HG03045 (cell line): ENCODE results near the gene KLK5.
"Not testable (repeated sequence)": the region's sequence is repeated elsewhere in the genome, so short reads cannot be mapped to it uniquely, and the experiment has no call there.

ENCODE experiments used
- ATAC-seq: cut with Tn5 transposase; IDR thresholded peaks from one replicate; pipeline ENCODE4 v1.9.1; 2021; ENCODE audit warnings: mild to moderate bottlenecking, moderate library complexity; ENCODE audit not compliant: unreplicated experiment

Gene KLK5, protein sequence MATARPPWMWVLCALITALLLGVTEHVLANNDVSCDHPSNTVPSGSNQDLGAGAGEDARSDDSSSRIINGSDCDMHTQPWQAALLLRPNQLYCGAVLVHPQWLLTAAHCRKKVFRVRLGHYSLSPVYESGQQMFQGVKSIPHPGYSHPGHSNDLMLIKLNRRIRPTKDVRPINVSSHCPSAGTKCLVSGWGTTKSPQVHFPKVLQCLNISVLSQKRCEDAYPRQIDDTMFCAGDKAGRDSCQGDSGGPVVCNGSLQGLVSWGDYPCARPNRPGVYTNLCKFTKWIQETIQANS

DNA sequence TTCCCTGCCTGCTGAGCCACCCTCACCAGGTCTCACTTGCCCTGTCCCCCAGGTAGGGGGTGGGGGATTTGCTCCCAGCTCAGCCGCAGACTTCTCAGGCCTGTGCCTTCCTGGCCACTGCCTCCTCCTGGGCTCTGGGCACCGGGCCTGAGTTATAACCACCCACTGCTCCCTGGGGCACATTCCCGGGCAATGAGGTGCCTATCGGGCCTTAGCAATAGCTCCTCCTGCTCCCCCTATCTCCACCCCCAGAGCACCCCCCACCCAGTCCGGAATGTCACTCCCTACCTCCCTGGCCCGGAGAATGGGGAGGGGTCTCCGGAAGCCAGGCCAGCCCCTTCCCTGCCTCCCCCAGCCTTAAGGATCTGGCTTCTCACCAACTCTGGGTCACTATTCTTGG, at the start of gene KLK5:
TSS of gene KLK5 (minus strand) at position 129 of the 400 bp plus-strand sequence. CDS start 381 bp downstream, outside the sequence.
- ATAC-seq, result no peak

DNA sequence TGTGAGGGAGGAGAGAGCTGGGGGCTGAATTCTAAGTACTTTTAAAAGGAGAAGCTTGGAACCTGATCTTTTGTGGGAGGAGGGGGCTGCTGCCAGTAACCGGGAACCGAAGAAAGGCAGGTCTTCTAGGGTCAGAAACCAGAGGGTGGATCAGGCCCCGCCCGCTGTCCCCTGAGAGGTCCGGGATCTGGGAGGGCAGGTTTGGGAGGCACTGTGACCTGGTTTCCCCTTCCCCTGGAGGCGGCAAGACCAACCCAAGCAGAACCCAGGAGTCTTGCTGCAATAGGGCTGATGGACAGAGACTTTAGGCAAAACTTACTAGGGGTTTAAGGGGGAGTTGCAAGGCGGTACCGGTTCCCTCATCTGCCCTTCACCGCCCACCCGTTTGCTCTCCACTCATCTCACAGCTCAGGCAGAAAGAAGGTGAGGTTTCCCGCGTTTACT, 49.3 kb upstream of the KLK5 start:
- ATAC-seq, result no peak

DNA sequence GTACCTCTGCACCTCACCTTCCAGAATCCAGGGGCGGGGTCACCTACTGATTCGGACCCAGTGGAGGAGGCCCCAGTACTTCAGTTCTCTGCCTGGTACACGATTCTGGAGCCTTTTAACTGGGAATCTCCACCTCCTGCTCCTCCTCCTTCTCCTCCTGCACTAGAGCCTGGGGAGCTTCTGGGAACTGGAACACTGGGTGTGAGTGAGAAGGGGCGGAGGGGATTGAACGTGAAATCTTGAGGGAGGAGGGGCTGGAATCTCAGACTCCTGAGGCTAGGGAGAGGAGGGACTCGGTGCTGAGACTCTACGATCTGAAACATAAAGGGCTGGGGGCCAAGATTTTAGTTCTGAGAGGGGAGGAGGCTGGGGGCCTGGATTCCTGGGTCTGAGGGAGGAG, 48.7 kb upstream of the KLK5 start, which contains the start of gene KLK8:
TSS of gene KLK8 (minus strand) at position 90 of the 400 bp plus-strand sequence. CDS start 437 bp downstream, outside the sequence.
- ATAC-seq, result no peak

DNA sequence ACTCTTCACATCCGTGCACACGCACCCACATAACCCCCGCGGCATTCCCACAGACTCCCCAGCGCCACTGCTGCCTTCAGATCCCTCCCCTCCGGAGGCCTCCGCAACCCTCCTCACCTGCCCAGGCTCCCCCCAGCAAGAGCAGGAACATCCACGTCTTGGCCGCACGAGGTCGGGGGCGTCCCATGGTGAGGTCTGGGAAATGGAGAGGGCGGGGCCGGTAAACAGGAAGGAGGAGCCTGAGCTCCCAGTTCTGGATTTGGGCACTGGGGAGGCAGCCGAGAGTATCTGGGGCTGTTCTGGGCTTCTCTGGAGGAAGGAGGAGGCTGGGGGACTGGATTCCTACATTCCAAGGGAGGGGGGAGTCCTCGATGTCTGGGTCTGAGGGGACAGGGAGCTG, 48.1 kb upstream of the KLK5 start:
- no peak for ATAC-seq

DNA sequence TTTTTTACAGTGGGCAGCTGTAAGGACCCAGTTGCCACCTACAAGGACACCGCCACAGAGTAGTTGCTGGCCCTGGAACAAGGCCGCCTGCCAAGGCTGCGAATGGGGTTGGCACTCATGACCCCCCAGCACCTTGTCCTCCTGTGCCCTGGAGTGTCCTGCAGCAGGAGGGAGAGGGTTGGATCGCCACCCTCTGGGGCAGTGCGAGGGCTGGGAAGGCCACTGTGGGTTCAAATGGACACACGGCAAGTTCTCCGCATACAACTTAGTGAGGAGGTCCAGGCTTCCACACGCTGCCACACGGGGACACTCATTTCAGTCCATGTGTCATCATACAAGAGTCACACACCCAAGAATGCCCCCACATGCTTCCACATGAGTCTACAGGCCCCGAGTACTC, 47.6 kb upstream of the KLK5 start:
- ATAC-seq, result no peak

DNA sequence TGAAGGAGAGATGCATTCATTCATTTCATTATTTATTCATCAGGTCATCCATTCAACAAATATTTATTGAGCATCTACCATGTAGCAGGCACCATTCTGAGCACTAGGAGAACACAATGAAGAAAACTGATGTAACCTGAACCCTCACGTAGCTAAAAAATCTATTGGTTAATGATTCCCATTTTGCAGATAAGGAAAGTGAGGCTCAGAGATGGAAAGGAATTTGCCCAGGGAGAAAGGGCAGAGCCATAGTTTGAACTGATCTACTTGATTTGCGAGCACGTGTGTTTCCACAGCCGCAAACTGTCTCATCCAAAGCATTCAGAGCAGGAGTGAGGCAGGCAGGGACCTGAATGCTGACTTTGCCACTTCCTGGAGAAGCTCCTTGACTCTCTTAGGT, 45.8 kb upstream of the KLK5 start:
- no peak for ATAC-seq

DNA sequence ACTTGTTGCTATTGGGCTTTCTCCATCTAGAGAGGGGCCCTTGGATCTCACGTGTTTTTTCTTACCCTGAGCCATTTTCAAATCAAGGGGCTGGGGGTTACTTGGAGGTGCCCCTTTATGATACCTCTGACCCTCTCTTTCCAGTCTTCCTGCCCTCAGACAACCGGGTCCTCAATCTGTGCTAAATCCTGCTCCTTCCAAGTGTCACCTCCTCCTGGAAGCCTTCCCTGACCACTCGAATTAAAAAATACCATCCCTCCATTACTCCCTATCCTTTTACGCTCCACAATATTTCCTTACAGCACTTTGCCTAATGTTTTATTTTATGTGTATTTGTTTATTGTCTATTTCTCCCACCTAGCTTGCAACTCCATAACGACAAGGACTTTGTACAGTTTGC, 45.2 kb upstream of the KLK5 start:
- no peak for ATAC-seq

DNA sequence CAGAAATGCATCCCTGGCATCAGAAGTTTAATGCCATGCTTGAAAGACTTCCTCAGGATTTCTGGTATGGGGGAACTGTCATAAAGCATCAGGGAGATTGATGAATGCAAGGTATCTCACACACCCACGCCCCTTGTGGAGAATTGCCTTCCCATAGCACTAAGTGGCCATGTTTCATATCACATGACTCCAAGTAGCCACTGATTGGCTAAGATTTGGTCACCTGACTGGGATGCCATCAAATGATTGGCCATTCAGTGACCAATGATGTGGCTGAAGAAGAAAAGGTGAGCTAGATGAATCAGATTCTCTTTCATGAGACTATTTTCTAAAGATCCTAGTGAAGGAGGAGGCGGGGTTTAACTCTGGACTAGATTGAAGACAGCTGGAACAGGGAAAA, 41.3 kb upstream of the KLK5 start:
- no peak for ATAC-seq

DNA sequence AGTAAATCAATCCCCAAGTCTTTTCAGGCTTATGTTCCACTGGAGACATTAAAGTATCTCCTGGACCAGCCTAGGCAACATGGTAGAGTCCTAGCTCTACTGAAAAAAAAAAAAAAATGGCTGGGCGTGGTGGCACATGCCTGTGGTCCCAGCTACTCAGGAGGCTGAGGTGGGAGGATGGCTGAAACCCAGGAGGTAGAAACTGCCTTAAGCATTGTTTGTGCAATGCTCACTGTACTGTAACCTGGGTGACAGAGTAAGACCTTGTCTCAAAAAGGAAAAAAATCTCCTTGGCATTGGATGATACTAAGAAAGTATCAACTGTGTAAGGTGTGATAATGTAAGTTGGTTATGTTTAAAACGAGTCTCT, 39.8 kb upstream of the KLK5 start:
- no peak for ATAC-seq

DNA sequence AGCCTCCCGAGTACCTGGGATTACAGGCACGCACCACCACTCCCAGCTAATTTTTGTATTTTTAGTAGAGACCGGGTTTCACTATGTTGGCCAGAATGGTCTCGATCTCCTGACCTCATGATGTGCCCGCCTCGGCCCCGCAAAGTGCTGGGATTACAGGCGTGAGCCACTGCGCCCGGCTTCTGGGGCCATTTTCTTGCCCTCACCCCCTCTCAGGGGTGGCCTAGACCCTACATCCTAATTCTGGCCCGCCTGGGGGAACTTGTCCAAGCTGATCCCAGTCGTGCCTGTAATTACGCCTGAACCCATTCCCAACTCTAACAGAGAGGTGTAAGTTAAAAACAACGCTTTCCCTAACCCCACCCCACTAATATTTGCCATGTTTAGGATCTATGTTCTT, 31.6 kb upstream of the KLK5 start:
- ATAC-seq, result not testable (repeated sequence)

DNA sequence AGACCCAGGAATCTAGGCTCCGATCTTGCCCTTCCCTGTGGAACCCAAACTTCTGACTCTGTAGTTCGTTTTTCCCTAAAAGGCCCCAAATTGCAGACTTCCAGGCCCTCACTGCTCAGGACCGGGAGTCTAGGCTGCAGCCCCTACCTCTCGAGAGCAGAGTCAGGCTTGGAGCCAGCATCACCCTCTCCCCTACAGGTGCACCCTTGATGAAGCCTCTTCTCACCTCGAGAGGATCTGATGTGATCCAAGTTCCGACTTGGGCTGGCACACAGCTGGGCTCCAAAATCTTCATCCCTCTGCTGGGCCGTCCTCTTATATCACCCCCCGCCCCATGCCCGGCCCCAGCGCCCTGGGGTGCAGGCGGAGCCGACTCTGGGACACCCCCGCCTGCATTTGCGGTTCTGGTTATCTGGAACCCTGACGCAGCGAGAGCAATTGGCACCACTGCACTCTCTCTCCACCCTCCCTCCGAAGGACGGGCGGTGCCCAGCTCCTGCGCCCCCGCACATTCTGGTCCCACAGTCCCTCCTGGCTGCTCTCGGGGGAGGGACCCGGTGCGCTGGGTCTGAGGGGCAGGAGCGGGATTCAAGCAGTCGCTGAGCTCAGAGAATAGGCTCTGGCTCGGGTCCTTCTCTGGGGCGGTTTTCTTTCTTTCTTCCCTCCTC, 30.9 kb upstream of the KLK5 start, which contains the start of gene KLK7:
TSS of gene KLK7 (minus strand) at position 293 of the 668 bp plus-strand sequence. CDS start 1,518 bp downstream, outside the sequence.
- no peak for ATAC-seq

DNA sequence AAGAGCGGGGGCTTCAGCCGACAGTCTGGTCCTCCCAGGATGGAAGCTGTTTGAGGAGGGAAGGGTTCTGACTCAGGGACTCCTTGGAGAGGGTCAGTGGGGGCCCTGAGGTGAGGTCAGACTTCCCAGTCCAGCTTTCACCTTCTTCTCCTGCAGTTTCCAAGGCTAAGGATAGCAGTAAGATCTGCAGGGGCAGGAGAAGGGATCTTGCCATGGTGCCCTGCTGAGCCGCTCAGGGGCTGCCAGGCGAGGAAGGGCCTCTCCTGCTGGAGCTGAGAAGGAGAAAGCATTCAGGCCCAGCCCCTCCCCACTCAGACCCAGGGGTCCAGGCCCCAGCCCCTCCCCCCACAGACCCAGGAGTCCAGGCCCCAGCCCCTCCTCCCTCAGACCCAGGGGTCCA, 29.3 kb upstream of the KLK5 start:
- no peak for ATAC-seq

DNA sequence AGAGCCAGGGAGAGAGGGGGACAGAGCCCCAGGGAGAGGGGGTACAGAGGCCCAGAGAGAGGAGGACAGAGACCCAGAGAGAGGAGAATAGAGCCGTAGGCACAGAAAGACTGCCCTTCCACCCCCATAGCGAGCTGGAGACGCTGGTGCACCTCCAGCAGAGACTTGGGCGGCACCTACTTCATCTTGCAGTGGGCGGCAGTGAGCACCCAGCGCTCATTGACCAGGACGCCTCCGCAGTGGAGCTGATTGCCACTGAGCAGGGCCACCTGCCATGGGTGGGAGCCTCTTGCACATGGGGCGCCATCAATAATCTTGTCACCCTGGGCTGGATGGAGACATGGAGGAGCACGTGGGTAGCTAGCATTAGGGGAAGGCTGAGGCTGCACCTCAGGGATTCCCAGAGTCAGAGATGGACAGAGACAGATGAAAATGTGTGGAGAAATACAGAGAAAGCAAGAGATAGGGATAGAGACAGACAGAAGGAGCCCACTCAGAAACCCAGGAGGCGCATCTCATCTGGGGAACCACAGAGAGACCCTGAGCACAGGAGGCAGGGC, 28.8 kb upstream of the KLK5 start:
- ATAC-seq, result no peak

DNA sequence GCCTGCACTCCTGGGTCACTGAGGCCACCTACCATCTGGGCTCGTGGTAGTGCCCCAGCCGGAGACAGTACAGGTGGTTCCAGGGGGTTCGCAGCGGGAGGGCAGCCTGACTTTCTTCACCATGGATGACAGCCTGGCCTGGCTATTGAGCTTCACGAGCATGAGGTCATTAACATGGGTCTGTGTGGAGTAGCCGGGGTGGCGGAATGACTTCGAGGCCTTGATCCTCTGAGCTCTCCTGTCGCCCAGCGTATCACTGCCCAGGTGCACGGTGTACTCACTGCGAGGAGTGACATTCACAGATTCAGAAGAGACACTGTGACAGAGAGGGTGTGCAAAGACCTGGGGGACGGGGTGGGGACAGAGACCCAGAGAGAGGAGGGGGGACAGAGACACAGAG, 27.4 kb upstream of the KLK5 start:
- no peak for ATAC-seq

DNA sequence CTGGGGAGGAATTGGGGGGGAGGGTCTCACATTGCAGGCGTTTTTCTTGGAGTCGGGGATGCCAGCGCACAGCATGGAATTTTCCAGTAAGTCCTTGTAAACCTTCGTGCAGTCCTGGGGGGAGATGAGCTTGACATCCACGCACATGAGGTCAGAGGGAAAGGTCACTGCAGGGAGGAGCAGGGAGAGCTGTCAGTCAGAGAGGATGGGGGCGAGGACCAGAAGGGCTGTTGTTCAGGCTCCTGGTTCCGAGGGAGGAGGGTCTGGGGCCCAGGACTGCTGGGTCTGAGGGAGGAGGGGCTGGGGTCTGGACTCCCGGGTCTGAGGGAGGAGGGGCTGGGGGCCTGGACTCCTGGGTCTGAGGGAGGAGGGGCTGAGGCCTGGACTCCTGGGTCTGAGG, 26.9 kb upstream of the KLK5 start:
- ATAC-seq, result no peak

DNA sequence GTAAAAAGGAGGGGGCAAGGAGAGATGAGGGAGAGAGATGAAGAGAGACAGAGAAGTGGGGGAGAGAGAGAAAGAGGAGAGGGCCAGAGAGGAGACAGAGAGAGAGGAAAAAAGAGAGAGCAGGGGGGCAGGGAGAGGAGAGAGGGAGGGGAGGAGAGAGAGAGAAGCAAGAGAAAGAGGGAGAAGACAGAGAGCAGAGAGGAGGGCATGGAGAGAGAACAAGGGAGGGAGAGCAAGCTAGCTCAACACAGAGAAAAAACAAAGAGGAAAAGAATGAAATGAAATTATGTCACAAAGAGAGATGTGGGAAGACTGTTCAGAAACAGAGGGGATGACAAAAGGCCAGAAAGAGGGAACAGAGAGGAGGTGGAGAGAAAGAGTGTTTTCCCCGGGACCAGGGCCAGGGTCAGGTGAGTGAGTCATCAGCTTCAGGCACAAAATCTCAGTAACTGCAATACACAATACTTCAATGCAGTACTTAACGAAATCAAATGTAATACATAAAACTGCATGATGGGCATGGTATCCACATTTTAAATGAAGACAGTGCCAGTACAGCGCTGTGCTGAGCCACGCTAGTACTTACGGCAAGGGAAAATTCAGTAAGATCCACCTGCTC, 26.0 kb upstream of the KLK5 start:
- ATAC-seq, result no peak

DNA sequence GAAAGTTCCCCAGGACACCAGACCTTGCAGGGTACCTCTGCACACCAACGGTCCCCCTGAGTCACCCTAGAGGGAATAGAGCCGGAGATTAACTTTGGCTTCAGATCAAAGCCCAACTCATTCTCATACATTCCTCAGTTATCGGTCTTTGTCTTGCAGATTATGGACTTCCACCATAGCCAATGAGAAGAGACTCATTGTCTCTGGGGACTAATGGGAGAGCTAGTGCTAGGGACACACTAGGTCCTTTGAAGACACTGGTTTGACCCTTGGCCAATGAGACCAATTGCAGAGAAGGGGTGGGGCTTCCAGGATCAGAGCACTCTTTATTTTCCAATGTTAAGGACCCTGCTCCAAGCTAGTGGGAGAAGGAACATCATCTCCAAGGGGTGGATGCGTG, 24.8 kb upstream of the KLK5 start:
- no peak for ATAC-seq

DNA sequence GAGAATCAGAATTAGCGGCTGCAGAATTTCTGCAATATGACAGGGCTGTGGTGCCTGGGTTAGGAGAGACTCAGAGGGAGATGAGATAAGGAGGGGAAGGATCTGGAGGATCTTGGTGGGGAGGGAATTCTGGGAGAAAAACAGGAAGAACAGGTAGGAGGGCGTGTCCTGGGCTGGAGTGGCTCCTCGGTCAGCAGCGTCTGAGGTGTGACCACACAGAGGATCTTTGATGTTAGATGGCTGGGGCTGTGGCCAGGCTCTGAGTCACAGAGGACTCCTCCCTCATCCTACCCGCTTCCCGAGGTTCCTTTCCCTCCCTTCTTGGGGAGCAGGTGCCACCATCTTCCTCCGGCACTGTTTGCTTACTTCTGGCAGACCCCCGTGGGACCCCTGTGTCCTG, 22.9 kb upstream of the KLK5 start:
- ATAC-seq, result no peak

DNA sequence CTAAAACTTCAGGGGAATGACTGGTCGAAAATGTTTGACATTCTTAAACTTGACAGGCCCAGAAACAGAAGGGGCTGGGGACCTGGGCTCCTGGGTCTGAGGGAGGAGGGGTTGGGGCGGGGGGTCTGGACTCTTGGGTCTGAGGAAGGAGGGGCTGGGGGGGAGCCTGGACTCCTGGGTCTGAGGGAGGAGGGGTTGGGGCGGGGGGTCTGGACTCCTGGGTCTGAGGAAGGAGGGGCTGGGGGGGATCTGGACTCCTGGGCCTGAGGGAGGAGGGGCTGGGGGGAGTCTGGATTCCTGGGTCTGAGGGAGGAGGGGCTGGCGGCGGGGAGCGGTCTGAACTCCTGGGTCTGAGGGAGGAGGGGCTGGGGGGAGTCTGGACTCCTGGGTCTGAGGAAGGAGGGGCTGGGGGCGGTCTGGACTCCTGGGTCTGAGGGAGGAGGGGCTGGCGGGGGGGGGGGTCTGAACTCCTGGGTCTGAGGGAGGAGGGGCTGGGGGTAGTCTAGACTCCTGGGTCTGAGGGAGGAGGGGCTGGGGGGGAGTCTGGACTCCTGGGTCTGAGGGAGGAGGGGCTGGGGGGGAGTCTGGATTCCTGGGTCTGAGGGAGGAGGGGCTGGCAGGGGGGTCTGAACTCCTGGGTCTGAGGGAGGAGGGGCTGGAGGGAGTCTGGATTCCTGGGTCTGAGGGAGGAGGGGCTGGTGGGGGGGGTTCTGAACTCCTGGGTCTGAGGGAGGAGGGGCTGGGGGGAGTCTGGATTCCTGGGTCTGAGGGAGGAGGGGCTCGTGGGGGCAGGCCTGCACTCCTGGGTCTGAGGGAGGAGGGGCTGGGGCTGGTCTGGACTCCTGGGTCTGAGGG, 22.1 kb upstream of the KLK5 start:
- ATAC-seq, result no peak

DNA sequence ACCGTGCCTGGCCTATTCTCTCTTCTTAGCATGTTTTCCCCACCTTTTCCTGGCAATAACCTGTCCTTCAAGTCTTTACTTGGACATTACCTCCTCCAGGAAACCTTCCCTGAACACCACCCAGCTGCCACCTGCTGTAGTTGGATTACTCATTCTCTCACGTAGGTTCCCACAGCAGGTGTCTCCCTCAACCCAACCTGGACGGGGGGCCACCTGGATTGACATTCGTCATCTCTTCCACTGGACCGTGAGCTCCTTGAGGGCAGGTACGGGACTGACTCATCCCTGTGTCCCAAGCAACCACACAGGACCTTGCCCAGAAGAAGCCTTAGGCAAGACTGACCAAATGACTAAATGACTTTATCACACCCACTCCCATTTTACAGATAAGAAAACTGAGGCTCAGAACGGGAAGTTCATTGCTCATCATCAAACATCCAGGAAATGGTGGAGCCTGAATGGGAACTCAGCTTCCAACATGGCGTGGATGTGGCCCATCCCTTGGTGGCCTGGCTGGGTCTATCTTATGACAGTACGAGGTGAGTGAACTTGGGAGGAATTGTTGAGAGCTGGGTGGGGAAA, 20.0 kb upstream of the KLK5 start:
- ATAC-seq, result no peak
